GM19025 (cell line): ENCODE measurements around the gene TSEN2.
"Not testable (repeated sequence)": the region's sequence is repeated elsewhere in the genome, so short reads cannot be mapped to it uniquely, and the experiment has no call there.

ENCODE experiments used
- ATAC-seq: cut with Tn5 transposase; IDR thresholded peaks from one replicate; pipeline ENCODE4 v1.9.1; 2021; ENCODE audit warnings: mild to moderate bottlenecking, low read depth, moderate library complexity; ENCODE audit not compliant: unreplicated experiment

The TSEN2 gene

GRCh38 chr3:12499474-12499873, 15.2 kb downstream of the TSEN2 start:
- ATAC-seq = no peak

GRCh38 chr3:12501360-12502020, 17.2 kb downstream of the TSEN2 start:
- ATAC-seq = no peak

- ATAC-seq = no peak
Observed at GRCh38 chr3:12503126-12503957, 19.1 kb downstream of the TSEN2 start.

DNA sequence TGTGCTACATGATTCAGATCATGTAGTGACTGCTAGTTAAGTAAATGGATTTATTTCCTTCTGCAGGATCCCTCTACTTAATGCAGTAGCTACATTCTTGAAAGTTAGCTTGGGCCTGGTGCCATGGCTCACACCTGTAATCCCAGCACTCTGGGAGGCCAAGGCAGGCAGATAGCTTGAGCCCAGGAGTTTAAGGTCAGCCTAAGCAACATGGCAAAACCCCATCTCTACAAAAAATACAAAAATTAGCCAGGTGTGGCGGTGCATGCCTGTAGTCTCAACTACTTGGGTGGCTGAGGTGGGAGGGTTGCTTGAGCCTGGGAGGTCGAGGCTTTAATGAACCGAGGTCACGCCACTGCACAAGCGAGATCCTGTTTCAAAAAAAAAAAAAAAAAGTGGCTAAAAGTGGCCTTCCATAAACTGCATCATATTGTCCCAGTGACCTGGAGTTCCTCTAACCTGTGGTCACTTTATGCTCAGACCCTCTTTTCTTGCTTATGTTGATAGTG, 22.0 kb downstream of the TSEN2 start:
- ATAC-seq = no peak

DNA sequence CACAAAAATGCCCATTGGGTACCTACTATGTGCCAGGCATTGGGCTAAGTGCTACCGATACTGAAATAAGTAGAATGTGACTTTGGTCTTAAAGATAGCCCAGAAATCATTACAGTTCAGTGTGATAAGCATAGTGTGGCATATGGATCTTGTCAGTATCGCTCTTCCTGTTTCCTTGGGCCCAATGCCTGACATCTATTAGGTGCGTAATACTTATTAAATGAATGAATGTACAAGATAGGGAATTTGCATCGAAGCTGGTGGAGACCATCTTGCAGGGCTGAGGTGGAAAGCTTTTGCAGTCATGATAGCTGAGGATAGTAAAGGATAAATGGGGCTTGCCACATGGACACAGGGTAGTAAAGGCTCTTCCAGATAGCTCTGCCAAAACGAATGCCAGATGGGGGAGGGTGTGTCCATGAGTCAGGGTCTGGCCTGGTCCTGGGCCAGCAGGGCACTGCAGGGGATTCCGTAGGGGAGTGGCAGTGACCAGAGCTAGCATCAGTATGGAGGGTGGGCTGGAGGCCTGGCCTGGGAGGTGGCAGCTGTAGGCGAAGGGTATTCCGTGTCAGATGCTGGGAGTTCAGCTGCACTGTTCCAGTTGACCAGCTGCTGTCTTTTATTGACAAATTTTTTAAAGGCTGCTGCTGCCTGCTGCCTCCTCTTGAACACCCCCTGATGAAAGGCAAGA, 23.5 kb downstream of the TSEN2 start:
- ATAC-seq = no peak

DNA sequence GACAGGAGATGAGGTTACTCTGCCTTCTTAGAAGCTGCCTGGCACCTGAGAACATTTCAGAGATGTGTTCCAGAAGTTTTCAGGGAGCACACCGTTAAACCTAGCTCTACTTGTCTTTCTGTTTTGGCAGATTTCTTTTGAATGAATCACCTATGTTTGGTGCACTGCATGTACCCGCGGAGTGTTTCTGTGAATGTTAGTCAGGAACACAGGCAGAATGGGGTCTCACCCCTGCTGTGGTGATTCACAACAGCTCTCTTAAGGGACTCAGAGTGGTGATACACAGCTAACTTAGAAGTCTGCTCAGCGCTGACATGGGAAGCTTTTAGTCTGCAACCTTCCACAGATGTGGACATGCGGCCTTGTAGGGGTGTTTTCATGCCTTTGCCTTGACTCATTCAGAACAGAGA, 24.0 kb downstream of the TSEN2 start:
- ATAC-seq = no peak

- ATAC-seq = no peak
Observed at GRCh38 chr3:12509466-12509865, 25.2 kb downstream of the TSEN2 start.

GRCh38 chr3:12512534-12513118, 28.3 kb downstream of the TSEN2 start:
- ATAC-seq = no peak

DNA sequence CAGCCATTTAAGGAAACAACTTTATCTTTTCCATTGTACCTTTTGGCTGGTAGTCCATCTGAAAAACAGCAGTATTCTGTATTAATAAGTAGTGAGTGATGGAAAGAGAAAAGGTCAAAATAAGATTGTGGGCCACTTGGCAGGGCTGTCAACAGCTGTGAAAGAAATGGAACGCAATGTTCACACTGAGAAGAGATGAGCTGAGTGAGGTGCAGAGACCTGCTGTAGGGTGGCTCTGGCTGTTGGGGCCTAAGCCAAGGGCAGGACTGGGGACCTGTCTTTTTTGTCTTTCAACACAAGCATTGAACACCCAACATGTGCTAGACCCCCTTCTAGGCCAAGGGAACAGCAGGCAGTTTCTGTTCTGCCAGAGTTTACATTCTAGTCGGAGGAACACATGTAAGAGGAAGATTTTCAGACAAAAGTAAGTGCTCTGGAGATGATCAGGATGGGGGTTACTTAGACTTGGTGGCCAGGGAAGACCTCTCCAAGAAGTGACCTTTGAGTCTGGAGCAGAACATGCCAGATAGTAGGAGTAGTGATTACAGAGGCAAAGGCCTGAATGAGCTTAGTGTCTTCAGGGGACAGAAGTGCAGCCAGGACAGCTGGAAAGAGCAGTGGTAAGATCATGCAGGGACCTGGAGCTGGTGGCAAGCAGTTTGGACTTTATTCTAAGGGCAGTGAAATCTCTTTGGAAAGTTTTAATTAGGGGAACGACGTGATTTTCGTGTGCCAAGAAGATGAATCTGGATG, 29.6 kb downstream of the TSEN2 start:
- no peak for ATAC-seq

- ATAC-seq = no peak
Observed at GRCh38 chr3:12515631-12516030, 31.4 kb downstream of the TSEN2 start.

- ATAC-seq = no peak
Observed at GRCh38 chr3:12516873-12517272, 32.6 kb downstream of the TSEN2 start.

DNA sequence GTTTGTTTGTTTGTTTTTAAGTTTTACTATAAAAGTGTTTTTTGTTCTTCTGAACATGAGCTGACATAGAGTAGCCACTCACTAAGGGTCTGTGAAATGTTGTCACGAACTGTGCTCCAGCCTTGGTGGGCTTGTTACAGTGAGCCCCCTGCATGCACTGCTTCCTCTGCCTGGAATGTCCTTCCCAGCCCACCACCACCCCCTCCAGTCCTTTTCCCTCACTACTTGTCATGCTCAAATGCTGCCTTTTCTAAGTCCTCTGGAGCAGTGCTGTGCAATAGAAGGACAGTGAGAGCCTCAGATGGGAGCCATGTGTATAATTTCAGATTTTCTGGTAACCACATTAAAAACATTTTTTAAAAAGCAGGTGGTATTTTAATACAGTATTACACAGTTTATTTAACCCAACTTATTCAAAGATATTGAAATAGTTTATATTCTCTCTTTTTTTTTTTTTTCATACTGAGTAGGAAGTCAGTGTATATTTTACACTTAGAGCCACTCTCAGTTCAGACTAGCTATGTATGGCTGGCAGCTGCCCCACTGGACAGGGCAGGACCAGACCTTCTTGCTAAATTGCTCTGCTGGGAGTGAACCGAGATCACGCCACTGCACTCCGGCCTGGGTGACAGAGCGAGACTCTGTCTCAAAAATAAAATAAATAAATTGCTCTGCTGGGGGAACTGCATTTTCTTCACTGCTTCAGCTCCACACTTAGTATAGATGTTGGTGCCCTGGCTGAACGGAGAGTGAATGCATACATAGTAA, 34.2 kb downstream of the TSEN2 start:
- ATAC-seq = no peak

DNA sequence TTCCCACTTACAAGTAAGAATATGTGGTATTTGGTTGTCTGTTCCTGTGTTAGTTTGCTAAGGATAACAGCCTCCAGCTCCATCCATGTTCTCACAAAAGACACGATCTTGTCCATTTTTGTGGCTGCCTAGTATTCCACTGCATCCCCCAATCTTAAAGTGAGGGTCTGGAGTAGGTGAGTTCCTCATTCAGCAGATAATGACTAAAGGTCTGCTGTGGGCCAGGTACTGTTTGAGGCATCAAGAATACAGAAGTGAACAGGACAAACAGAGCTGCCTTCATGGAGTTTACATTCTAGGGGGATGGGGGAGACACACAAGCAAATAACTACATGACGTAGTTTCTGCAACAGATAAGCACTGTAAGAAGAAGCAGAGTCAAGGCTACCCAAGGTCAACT, 36.7 kb downstream of the TSEN2 start:
- ATAC-seq = no peak

GRCh38 chr3:12522721-12523120, 38.4 kb downstream of the TSEN2 start:
- no peak for ATAC-seq

DNA sequence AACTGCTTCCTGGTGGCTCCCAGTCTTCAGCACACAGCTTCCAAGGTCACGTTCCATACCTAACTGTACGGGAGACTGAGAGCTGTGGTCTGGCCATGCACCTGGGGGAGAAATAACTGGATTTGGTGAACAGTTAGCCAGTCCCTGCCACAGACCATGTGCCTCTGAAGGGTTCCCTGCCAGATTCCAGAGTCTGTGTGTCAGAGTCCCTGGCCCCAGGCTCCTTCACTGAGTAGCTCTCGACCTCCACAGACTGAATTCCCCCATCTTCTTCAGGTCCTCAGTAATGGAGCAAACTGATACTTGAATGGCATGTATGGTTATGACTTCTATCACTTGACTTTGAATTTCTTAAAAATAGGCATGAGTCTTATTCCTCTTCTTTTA, 43.5 kb downstream of the TSEN2 start:
- ATAC-seq = no peak

GRCh38 chr3:12532182-12532581, 47.9 kb downstream of the TSEN2 start:
- no peak for ATAC-seq

DNA sequence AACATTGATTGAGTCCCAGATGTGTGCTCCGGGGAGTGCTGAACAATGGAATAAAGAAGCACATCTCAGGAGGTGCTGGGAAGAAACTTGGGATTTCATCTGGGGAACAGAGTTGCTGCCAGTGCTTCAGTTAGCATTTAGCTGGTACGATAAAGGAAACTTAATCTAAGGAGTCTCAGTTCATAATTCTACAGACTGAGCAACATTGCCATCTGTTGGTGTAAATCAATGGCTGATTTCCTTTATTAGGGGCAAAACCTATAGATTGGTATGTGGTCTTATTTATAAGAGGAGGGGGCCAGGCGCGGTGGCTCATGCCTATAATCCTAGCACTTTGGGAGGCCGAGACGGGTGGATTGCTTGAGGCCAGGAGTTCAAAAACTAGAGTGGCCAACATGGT, 52.1 kb downstream of the TSEN2 start:
- ATAC-seq = no peak

GRCh38 chr3:12541625-12542024, 57.3 kb downstream of the TSEN2 start:
- no peak for ATAC-seq

DNA sequence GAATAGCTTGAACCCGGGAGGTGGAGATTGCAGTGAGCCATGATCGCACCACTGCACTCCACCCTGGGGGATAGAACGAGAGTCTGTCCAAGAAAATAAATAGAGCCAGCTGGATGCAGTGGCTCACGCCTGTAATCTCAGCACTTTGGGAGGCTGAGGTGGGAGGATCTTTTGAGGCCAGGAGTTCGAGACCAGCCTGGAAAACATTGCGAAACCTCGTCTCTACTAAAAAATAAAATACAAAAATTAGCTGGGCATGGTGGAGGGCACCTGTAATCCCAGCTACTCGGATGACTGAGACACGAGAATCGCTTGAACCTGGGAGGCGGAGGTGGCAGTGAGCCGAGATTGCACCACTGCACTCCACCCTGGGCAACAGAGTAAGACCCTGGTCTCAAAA, 59.2 kb downstream of the TSEN2 start:
- not testable (repeated sequence) for ATAC-seq
